Measurements from ENCODE around the gene C11orf58.

- TF ChIP-seq TCF12 (IDR thresholded peaks at IDR 0.05; ENCODE audit: low read depth) (no peak), CREB1 (IDR thresholded peaks at IDR 0.05; ENCODE audit: low read depth) (no peak)
These were observed 46.2 kb downstream of the C11orf58 start for GRCh38 chr11:16784666-16785065.
